Stimulated activated CD8-positive, alpha-beta memory T cell treated with anti-CD3 and anti-CD28 coated beads, Interleukin-4, amount 100 ng/mL, for 1 hour (primary cell): ENCODE data around the gene COG5.
A peak's percentile ranks its signal among the peaks of the same experiment; 100 is the strongest.

Source experiments
- DNase-seq, 2 donors: peaks; one replicate each; pipeline ENCODE4 v3.0.0-alpha.2; 2020; ENCODE audit warnings: low read depth in 2 of 2, low spot score in 1 of 2

COG5 gene

DNA sequence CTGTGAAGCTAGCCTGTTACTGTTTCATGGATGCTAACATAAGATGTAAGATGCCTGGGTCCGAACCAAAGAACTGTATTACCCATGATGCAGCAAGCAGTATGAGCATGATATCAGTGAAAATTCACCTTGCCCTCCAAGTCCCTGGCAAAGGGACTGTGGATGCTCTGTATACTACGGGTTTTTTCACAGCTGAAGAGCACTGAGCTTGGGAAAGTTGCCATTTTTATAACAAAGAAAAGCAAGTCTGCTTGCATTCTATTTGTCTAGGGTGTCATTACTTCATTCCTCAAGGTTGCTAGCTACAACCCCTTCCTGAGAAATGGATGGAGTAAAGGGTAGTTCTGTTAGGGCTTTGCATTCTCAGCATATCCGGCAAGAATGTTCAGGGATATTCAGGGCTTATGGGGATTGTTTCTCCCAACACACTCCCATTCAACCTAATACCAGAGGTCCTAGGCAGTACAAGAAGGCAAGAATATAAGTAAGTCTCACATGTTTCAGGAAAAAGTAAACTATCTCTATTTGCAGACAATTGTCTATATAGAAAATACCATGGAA is 99.0 kb downstream of the COG5 start:
- DNase-seq = no peak

DNA sequence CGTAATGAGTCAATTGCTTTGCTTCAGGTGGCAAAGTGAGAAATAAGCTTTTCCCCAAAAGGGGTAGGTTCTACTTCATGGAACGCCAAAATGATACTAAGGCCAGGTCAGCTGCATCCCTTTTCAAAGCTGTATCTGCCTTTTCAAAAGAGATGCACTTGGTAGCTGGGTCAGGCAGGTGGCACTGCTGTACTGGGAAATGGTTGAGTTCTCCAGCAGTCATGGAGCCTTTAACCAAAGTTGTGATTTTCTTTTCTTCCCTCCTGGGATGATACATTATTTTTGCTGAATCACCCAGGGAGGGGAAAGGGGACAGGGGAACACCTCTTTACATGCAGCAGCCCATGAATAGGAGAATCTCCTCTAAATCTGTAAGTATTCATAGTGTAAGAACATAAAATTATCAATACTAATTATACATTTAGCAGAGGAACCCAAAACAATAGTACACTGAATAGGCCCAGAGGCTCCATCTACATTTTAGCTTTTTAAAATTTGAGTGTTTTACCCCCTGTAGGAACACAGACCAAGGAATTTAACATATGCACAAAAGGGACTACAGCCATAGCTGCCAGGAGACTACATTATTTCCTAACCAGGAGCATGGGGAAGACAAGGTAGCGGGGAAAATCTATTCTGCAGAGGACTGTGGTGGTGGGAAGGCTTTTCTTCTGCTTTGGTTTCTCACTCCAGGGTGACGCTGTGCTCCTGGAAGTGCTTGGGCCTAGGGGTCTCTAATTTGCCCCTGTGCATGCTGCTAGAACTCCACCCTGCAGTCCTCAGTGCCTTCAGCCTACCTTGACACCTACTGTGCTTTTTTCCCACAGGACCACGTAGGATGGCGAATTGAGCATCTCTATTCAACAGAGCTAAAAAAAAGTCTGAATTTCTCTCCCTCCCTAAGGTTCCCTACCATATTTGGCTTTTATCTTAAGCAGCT is 100.3 kb downstream of the COG5 start:
- DNase-seq = peak in 1 of 2 donors; percentile 4

DNA sequence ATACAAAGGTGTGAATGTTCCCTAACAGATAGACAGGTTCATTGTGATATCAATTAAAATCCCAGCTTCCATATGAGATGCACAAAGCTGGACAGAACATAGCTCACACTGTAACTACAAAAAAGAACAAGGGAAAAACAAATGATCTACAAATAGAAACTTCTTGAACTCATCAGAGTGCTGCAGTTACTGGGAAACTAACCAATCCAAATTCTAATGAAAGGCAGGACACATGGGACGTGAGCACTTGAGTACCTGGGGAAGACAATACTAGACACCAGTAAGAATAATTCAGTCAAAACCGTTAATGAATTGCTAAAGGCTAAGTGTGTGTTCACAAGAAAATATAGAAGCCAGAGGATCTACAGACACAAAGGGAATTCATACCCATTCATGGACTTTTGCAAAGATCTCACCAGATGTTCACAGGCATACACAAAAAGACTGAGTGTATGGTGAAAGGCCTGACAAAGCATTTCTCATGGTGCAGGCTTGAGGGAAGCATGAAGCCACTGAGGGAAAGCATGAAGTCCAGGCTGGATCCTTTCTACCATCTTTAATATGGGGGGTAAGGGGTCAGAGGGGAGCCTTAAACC is 101.7 kb downstream of the COG5 start:
- DNase-seq = no peak

DNA sequence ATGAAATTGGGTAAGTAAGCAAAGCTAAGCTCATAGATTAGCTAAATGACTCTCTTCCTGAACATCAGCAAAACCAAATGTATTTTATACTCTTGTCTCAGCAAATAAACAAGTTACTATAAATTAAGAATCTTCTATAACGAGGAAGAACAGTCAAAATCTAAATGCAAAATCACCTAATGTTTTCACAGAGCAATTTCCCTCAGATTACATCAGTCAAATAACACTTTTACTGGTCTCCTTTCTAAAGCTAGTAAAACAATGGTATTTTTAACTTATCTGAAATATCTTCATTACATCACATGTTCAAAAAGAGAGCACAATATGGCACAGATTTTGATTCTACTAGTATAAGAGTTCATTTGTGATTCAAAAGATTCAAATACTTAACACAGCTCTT is 110.3 kb downstream of the COG5 start:
- no peak for DNase-seq

DNA sequence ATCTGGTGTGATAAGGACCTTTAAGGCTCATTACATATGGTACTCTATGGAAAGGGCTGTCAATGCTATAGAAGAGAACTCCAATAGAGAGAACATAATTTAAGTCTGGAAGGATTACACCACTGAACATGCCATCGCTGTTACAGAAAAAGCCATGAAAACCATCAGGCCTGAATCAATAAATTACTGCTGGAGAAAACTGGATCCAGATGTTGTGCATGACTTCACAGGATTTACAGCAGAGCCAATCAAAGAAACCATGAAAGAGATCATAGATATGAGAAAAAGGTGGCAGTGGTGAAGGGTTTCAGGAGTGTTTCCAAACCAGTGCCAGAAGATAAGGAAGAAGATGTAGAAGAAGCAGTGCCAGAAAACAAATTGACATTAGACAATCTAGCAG is 112.8 kb downstream of the COG5 start:
- no peak for DNase-seq

DNA sequence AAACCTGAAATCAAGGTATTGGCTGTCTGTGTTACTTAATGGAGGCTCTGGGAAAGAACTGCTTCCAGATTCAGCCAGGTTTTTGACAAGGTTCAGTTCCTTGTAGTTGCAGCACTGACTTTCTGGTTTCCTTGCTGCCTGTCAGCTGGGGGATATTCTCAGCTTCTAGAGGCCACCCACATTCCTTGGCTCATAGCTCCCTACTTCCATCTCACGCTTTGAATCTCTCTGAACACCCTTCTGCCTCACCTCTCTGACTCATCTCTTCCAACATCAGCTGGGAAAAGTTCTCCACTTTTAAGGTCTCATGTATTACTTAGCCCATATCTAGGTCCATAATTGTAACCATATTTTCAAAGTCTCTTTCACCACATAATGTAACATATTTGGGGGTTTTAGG is 116.7 kb downstream of the COG5 start:
- no peak for DNase-seq

DNA sequence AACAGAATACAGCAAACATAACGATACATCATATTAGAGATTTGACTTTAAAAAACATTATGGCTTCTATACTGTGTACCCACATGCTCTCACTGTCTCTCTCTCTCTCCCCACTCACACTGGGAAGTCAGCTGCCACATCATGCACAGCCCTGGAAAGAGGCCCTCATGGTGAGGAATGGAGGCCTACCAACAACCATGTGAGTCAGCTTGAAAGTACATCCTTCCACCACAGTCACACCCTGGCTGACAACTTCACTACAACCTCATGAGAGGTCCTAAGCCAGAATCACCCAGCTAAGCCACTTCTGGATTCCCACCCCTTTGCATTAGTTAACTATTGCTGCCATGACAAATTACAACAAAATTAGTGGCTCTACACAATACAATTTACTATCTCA is 117.2 kb downstream of the COG5 start:
- DNase-seq = no peak

DNA sequence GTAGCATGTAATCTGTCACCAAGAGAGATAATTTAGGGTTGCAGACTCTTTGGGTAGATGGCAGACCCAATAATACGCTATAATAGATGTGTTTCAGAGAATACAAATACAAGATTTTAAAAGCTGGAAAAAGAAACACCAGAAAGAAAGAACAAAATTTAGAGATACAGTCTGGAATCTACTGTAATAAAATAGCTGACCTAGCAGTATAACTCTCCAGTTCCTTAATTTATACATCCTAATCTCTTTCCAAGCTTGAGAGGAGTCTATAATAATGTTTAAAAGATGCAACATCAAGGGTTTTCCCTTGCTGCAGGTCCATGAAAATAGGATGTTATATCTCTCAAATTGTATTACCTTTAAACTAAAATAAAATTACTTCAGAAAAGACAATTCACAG is 121.0 kb downstream of the COG5 start:
- no peak for DNase-seq

DNA sequence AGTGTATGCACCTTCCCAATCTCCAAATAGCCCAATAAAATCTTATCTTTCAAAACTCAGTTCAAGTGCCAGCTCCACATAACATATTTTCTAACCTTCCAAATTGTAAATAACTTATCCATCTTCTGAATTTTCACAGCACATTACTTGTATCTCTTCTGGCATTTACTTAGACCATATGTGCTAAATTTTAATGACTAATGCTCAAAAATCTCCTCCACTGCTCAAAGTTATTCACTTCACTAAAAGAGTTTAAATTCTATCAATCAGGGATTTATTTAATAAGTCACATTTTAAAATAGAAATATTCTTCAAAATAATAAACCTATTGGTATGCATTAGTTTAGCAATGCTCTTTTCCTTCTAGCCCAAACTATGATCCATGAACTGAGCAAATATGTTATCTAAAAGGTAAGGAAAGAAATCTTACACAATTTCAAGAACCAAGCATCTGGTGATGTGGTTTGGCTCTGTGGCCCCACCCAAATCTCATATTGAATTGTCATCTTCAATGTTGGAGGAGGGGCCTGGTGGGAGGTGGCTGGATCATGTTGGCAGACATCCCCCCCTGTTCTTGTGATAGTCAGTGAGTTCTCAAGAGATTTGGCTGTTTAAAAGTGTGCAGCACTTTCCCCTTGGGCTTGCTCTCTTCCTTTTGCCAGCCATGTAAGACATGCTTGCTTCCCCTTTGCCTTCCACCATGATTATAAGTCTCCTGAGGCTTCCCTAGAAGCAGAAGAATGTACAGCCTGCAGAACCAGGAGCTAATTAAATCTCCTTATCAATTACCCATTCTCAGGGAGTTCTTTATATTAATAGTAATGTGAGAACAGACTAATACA is 121.9 kb downstream of the COG5 start:
- no peak for DNase-seq

DNA sequence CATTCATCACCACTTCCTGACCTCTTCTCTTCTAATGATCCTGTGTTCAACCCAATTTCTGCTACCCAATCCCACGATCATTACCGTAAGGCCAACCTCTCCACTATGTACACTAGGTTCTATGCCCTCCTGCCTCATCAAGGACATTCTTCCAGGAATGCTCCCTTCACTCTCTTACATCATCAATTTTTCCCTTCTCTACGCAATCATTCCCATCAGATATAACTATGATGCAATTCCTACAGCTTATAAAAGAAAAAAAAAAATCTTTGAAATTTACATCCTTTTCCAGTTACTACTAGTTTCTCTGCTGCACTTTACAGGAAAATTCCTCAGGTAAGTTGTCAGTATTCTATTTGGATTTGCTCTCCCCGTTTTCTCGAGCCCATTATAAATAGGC is 124.7 kb downstream of the COG5 start:
- DNase-seq = no peak

DNA sequence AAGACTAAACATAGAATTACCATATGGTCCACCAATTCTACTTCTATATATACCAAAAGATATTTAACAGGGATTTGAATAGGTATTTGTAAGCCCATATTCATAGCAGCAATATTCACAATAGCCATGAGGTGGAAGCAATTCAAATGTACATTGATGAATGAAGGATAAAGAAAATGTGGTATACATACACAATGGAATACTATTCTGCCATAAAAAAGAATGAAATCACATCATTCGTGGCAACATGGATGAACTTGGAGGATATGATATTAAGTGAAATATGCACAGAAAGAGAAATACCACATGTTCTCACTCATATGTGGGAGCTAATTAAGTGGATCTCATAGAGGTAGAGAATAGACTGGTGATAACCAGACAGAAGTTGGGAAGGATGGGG is 128.0 kb downstream of the COG5 start:
- DNase-seq = no peak

DNA sequence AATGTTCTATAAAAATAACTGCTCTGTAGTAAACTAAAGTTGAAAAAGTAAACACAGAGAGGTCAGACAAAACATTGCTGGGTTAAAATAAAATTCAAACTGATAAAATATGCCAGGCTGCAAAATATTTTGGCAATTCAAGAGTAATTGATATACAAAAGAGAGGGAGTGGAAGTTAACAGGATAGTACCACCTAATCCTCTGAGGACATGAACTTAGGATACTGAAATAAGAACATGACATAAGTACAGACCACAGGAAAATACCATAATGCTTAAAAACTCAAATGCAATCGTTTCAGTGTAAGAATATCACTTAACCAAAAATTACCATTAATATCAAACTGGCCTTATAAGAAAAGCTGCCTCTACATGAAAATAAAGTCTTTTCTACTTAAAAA is 131.5 kb downstream of the COG5 start:
- DNase-seq = no peak

DNA sequence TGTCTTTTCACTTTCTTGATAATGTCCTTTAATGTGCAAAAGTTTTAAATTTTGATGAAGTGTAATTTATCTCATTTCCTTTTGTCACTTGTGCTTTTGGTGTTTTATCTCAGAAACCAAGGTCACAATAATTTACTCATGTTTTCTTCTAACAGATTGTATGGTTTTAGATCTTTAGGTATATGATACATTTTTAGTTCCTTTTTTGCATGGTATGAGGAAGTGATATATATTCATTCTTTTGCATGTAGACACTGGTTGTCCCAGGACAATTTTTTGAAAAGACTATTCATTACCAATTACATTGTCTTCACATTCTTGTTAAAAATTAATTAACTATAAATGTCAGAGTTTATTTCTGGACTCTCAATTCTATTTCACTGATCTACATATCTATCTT is 133.7 kb downstream of the COG5 start:
- no peak for DNase-seq

DNA sequence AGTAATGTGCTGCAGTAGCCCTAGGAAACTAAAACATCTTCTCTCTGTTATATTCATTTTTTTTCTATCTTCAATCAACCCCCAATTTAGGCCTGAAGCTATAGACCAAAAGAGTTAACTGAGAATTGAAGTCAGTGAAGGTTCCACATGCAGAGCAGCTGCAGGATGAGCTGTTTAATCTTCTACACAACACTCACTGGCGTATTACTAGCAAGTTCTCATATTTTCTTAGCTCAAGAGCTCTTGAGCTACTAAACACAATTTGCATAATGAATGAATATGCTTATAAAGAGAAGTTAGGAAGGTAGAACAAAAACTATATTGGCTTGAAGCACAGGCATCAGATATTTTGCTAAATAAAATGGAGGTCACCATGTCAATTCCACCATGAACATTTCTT is 135.1 kb downstream of the COG5 start:
- DNase-seq = no peak

DNA sequence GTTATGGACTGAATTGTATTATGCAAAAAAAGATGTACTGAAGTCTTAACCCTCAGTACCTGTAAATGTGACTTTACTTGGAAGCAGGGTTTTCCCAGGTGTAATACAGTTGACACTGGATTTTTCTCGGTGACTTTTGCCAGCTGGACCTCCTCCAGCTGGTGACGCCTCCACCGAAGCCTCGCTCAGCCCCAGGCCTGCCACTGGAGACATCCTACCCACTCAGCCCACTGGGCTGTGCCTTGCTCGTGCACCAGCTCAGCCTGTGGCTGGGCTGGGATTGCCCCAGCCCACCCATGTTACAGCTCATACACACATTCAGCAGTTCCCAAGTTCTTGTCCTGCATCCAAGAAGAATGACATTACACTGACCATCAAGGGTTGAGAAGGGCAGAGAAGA is 136.3 kb downstream of the COG5 start:
- DNase-seq = no peak

DNA sequence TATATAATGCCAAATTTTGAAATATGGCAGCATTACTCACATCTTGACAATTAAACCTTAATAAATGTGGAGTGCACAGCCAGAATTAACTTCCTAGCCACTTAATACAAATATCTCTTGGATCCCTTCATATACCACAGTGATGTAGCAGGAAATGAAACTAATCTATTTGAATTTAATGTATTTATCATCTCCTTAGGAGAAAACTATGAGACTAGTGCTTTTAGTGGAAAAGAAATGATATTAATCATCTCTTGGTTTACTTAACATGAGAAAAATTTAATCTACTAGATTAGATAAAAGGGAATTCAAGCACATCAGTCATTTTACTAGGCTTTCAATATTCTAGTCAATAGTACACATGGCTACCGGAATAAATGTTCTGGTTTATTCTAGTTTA is 149.5 kb downstream of the COG5 start:
- DNase-seq = no peak

DNA sequence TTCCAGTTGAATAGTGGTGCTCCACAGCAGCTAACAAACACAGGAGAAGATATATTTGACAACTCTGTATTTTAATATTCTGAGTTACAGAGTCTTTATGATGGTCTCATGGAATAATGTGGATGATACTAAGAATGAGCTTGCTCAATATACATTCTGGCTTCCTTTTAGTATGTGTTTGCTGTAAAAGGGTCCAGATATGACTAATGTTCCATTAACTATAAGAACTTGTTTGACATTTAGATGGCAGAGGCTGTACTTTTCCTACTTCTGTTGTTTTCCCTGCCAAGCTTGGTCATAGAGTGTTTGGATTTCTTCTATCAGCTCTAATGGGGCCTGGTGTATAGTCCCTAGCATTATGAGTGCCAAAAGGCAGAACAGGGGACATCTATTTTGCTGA is 155.4 kb downstream of the COG5 start:
- DNase-seq = no peak

DNA sequence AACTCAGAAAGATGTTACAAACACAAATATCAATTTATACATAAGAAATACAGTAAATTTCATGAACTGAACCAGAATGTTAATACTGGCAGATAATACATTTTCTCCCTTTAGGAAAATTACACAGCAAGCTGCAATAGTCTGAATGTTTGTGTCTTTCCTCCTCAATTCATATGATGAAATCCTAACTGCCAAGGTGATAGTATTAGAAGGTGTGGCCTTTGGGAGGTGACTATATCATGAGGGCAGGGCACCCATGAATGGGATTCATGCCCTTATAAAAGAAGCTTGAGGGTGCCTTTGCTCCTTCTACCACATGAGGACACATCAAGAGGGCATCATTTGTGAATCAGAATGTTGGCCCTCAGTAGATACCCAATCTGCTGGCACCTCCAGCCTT is 158.2 kb downstream of the COG5 start:
- no peak for DNase-seq

DNA sequence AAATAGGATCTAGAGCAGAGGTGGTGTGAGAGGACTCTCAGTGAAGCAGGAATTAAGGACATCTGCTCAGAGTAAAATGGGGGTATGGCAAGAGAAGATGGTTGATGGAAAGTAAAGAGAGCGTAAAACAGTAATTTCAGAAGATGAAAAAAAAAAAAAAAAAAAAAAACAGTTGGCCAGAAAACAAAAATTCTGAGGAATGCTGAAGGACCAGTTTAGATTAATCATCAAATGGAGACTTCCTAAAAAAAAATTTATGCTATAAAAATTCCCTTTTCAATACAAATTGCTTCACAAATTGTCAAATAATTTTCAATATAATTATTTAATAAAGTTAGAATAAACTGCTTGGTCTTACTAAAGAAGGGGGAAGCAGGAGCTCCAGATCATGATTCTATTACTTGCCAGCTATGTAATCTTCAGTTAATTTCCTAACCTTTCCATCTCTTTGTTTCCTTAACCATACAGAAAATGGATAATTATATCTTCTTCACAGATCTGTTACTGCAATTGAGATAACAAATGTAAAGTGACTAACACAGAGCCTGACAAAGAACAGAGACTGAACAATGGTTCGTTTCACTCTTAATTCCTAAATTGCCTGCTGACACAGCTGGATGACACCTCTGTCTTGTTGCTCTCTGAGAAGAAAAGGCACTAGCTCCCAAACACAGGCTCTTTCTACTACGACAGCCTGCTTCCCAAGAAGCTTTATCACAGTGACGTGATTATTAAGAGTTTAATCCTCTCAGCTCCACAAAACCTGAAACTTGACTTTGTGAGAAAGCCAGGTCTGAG is 158.8 kb downstream of the COG5 start:
- DNase-seq = no peak

DNA sequence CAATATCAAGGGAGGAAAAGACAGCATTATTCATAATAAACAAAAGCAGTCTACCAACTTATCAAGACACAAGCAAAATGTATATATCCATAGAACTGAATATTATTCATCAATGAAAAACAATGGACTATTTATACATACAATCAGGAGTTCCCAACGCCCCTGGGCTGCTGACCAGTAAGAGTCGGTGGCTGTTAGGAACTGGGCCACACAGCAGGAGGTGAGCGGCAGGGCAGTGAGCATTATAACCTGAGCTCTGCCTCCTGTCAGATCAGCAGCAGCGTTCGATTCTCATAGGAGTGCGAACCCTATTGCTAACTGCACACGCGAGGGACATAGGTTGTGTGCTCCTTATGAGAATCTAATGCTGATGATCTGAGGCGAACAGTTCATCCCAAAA is 165.6 kb downstream of the COG5 start:
- DNase-seq = no peak

DNA sequence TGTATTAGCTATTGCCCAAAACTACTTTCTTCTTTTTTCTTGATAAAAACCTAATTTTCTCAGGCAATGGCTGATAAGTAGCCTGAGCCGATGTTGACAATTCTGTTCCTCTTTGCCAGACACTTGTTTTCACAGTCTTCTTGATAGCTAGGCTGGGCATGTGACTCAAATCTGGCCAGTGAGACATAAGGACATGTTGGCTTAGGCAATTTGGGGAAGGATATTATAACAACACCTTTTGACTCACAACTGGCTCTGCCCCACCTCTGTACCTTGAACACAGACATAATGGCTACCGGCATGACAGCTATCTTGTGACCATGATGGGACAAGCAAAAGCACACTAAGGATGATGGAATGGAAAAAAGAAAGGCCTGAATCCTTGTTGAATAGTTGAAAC is 166.7 kb downstream of the COG5 start:
- DNase-seq = no peak
